HG03025 (cell line): ENCODE results near the gene CCDC167.

Source experiments
- ATAC-seq: cut with Tn5 transposase; IDR thresholded peaks from one replicate; pipeline ENCODE4 v1.9.1; 2021; ENCODE audit warnings: mild to moderate bottlenecking, moderate library complexity; ENCODE audit not compliant: unreplicated experiment, low FRiP score

Gene CCDC167

DNA sequence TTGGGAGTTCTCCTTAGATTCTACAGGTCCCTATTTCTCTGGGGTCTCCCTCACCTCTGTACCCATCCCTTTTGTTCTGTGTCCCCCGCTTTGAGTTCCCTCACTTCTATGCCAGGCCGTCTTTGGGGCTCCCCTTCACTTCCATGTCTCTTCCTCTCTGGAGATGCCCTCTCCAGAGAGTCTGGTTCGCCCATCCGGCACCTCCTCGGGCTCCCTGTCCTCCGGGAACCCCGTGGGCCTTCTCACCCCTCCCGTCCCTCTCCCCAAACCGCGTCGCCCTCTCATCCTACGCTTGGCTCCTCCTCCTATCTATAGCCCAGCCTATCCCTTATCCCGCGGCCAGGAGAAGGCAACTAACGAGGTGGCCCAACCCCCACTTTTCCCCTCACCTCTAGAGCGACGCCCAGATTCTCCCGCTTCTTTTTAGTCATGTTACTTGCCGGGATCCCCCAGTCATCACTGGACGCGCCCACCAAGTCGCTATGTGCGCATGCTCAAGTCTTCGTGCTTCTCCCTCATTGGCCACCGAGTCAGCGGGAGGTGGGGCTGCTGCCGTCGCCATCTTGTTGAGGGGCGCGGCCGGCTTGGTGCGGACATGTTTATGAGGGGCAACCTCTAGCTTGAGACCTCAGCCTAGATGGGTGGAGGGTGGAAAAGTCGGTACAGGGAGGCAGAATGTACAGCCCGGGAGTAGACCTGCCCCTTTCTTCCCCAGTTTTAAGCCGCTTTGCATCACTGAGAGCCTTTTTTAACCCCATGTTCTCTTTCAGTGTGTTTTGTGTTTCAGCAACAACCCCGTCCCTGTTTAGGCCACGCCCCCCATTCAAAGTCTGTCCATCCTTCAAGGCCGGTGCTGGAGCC, at the start of gene CCDC167:
Gene CCDC167 (minus strand): TSS at position 461 of the 861 bp plus-strand sequence. CDS start 30 bp downstream, at position 431.
- peak; percentile 74 for ATAC-seq

DNA sequence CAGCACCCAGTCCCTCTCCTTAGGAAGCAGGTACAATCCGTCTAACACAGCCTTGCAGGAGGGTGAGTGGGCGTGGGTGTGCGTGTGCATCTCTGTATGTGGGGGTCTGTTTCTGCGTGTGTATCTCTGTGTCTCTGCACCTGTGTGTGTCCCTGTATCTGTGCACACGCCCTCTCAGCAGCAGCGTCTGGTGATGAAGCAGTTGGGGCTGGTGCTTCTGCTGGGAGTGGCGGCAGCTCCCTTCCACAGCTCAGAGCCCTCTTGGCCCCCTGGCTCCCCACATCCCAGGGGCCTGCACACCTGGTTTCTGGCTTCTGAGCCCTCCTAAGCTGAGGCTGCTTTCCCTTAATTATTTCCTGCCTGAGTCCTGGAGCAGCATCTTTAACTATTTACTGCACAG, 49.5 kb upstream of the CCDC167 start:
- ATAC-seq: no peak

DNA sequence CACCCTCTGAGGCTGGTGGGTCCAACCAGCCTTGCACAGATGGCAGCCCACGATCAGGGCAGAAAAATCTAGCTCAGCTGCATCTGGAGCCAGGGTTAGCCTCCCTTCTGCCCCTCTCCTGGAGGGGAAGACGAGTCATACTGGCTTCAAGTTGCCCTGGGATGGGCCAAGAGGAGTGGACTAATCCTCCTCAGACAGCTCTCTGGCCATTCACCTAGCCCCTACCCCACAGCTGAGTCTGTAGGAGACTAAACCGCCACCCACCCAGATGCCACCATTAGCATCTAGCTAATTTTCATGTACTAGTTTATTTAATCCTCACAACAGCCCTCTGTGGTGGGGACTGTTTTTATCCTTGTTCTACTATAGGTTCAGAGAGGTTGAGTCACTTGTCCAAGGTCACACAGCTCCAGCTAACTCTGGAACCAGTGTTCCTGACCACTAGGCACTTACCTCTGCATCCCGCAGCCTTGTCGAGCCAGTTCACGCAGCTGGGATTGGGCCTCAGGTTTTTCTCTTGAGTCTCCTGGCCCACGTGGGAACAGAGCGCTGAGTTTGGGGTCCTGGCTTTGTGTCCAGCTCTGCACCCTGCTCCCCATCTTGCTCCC, 48.5 kb upstream of the CCDC167 start:
- no peak for ATAC-seq

DNA sequence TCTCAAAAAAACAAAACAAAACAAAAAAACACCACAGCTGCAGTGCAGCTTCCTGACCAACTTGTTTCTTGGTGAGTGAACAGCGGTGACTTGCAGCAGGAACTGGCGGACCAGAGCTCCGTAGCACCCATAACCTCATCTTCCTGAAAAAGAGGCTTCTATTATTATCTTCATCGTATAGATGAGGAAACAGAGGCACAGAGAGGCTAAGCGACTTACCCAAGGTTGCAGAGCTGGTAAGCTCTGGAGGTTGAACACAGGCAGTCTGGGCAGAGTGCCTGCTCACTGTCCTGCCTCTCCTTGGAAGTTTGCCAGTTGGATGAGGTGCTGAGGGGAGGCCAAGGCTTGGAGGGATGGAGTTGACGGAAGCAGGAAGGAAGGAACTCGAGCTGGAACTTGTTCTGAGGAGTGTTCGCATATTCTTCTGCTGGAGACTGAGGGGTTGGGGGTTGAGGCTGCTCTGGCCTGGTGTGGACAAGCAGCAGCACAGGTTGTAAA, 47.9 kb upstream of the CCDC167 start:
- no peak for ATAC-seq

DNA sequence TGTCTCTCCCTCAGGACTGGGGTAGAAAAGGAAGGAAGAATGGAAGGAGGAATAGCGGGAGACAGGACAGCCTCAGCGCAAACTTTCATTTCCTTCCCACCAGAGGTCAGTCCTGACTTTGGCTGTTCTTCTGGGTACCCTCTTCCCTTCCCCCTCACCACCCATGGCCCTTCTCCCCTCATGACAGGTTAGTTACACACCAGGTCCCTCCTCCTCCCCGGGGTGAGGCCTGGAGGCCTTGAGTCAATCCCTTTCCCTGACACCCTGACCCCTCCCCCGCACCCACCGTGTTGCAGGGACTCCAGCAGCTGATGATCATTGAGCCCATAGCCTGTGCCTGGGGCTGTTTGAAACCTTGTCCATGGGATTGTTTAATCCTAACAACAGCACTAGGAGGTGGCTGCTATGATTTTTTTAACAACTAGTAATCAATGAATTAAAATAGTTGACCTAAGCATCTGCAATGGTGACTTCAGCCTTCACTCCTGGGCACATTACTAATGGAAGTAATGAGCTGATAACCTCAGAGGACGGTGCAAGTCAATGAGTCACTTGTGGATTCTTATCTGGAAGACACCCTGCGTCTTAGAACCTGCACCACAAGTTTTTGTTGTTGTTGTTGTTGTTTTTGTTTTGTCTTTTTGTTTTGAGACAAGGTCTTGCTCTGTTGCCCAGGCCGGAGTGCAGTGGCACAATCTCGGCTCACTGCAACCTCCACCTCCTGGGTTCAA, 46.6 kb upstream of the CCDC167 start:
- no peak for ATAC-seq

DNA sequence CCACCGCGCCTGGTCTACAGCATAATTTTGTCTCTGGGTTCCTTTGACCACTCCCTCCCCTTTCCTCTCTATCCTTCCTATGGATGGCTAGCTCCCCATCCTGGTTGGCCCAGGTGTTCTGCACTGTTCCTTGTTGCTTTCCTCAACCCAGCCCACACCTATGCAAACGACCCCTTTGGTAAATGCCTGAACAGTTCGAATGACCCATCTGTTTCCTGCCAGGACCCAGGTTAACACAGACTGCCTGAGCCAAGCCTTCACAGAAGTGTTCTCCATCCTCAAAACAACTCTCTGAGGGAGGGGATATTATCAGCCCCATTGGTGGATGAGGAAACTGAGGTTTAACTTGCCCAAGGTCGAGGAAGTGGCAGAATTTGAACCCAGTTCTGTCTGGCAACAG, 44.8 kb upstream of the CCDC167 start:
- ATAC-seq: no peak

DNA sequence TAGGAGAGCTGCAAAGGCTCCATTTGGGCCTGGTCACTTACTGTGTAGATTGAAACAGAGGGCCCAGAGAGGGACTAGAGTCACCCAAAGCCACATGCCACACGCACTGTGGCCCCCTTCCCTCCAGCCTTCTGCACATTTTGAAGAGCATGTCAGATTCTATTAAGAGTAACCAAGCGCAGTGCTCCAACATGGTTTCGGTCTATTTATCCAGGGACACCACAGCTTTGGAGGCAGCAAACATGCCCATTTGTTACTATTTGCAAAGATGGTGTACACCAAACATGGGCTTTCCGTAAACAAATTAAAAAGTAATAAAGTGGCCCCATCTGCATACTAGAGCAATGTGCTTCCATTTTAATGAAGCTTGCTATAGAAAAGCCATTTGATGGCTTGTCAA, 43.7 kb upstream of the CCDC167 start:
- no peak for ATAC-seq

DNA sequence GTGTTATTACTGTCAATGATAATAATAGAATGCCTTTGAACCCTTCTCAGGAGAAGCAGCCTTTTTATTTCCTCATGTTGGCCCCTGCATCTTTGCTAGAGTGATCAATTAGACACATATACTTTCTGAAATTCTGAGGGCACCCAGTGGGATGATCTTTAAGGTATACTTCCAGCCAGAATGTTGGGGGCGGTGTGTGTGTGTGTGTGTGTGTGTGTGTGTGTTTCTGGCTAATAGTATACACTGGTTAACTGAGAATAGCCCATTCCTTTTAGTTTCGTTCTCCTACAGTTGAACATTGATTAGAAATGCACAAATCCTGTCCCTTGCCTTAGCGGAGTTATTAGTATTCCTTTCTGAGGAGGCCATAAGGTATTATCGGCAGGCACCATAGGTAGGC, 41.7 kb upstream of the CCDC167 start:
- no peak for ATAC-seq

DNA sequence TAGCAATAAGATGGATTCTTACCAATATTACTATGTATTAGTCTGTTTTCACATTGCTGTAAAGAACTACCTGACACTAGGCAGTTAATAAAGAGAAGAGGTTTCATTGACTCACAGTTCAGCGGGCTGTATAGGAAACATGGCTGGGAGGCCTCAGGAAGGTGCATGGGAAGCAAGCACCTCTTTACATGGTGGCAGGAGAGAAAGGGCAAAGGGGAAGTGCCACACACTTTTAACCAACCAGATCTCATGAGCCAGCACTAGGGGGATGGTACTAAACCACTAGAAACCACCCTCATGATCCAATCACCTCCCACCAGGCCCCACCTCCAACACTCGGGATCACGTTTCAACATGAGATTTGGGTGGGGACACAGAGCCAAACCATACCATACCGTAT, 40.7 kb upstream of the CCDC167 start:
- no peak for ATAC-seq

DNA sequence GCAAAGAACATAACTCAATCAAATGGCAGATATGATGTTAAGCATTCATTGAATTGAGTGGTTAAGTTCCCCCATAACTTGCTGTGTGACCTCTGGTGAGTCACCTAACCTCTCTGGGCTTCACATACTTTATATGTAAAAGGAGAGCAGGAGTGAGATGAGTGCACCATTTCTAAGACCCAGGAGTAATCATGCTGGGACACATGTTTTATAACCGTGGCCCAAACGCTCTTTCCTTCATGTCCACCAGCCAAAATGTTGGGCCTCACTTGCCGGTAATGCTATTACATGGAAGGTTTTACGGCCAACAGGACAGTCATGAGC, 40.3 kb upstream of the CCDC167 start:
- no peak for ATAC-seq

DNA sequence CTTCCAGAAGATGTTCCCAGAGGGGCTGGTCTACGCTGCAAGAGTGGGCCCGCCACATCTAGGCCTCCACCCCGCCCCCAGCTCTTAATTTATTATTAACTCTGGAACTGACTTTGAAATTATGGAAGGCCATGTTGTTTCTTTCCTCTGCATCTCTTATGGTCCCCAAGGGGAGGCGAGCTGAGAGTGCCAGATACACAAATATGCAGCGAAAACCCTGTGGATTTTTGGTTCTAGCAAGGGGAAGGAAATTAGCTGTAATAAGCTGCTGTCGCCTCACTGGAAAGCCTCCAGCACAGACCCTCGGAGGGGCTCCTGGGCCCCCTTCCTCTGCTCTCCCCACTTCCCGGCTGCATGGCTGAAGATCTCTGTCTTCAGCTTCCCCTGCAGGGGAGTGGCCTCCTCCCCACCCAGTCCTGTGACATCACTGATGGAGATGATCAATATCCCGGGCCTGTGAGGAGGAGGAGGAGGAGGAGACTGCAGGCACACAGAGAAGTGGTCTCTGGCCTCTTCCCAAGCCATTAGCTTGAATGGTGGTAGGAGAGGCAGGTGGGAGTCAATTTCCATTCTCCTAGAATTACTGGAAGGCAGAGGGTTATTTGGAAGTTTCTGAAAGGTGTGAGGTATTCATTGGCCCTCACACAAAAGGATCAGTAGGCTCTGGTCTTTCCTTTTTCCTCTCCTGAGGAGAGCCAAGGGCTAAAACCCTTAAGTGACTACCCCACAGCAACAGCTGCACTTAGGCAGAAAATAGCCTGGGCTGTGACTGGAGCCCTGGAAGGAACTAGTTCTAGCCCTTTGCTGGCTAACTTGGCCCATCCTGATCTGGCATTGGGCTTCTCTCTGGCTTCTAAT, 39.7 kb upstream of the CCDC167 start:
- no peak for ATAC-seq

DNA sequence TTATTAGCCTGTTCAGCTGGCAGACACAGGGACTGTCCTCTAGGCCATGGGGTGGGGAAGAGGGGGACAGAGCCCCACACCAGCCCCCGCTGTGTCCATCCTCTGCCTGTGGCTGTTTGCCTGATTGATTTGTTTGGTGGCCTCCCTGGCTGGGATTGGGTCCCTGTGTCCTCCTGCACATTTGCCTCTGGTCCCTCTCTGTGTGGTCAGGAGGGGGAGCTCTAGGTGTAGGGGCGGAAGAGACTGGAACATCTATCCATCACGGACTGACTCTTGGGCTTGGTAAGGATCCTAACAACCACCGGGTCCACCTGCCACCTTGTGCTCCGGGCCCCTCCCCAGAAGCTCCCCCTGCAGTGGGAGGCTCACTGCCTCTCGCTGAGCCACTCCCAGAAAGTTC, 38.4 kb upstream of the CCDC167 start:
- no peak for ATAC-seq

DNA sequence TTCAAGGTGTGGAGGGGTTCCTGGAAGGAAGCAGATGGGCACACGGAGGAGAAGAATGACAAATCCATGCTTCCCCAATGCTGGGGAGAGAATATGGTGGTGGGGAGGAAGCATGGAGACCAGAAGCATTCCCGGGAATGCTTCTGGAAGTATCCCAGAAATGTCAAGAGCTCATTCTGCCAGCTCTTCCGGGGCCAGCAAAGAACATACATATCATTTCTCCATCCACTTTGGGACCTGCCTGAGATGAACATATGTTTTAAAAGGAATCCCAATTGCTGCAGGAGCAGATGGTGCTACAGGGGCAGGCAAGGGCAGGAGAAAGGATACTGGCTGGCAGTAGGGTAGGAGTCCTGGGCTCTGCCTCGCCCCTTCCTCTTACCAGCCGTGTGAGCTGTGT, 37.9 kb upstream of the CCDC167 start:
- no peak for ATAC-seq

DNA sequence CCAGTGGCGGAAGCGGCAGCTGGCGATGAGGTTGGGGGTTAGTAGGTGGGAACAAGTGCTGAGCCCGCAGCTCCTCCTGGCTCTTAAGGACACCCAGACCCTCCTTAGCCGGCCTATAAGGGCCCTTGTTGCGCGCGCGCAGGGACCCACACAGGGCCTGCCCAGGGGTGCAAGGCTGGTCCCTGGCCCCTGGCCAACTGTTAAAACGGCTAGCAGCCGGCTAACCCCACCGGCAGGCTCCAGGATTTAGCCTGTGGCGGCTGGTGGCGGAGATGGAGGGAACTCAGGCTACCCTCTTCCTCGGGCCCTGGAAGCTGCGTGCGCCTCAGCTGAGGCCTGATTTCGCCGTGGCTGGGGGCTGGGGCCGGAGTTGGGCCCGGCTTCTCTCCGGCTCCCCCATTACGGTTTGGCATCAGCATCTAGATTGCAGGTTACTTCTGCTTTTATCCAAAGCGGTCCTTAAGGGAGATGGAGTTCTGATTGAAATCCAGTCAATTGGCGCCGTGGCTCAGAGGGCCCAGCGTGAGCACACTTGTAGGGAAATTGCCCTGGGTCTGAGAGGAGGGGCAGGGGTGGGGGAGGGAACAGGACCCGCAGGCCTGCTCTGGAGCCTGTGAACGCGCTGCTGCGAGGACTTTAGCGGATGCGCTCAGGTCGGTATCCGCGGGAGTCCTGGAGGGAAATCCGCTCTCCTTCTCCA, 36.9 kb upstream of the CCDC167 start:
- no peak for ATAC-seq

DNA sequence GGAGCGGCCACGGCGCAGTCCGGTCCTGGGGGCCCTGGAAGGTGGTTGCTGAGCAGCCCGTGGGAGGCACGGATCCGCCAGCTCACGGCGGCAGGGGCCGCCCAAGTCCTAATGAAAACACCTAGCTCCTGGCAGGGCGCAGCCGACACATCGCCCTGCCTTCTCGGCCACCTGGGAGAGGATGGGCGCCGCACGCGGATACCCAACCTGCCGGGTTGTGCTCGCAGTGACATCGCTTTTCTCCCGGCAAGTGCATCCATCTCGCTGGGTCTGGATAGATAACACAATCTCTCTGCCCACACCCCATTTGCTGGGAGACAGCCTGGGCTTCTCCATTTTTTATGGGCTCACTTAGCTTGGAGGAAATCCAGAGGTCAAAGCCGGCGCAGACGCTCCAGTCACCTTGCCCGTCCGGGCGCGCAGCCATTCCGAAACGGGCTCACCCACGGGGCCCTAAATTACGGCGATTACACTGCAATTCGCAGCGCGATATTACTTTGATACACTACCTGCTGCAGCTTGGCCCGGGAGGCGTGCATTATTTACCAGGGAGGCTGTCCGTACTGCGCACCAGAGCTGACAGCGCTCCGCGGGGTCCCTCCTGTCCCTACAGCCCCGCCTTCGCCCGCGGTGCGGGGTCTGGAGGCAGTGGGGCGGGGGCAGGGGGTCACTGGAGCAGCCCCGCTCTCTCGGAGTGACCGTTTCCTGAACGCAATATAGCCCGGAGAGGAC, 36.2 kb upstream of the CCDC167 start:
- no peak for ATAC-seq

DNA sequence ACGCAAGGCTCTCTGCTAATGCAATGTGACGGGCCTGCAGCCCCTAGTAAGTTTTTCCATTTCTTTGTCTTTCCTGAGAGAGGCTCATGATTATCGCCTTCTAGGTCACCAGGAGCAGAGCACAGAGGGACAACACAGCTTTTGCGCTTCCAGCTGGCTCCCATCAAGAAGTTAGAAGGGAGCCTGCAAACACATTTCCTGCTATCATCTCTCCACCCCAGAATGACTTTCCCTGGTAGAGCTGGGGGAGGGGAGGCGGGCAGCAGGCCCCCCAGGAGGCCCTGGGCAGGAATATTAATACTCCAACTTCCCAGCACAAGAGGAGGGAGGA, 35.7 kb upstream of the CCDC167 start:
- no peak for ATAC-seq

DNA sequence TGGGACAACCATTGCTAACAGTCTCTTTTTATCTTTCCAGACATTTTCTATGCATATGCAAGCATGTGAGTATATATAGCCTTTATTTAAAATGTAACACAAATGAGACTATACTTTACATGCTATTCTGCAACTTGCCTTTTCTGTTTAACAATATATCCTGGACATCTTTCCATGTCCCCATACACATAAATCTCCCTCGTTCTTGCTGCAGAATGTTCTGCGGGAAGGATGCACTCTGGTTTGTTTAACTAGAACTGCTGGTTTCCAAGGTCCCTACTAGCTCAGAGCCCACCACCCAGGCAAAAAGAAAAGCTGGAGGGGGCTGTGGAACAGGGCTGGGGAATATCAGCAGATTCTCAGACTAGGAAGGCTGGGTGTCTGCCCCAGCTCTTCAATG, 35.2 kb upstream of the CCDC167 start:
- no peak for ATAC-seq

DNA sequence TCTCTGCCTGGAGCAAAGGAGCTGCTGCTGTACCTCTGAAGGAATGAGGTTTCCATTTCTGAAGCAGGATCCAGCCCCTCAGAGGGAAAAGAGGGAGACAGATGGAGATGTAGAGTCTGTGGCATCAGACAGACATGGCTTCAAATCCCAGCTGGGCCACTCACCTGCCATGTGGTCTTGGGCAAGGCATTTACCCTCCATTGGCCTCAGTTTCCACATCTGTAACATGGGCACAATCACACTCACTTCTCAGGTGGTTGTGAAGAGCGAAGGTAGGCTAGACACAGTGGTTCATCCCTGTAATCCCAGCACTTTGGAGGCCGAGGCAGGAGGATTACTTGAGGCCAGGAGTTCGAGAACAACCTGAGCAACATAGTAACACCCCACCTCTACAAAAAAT, 32.4 kb upstream of the CCDC167 start:
- no peak for ATAC-seq

DNA sequence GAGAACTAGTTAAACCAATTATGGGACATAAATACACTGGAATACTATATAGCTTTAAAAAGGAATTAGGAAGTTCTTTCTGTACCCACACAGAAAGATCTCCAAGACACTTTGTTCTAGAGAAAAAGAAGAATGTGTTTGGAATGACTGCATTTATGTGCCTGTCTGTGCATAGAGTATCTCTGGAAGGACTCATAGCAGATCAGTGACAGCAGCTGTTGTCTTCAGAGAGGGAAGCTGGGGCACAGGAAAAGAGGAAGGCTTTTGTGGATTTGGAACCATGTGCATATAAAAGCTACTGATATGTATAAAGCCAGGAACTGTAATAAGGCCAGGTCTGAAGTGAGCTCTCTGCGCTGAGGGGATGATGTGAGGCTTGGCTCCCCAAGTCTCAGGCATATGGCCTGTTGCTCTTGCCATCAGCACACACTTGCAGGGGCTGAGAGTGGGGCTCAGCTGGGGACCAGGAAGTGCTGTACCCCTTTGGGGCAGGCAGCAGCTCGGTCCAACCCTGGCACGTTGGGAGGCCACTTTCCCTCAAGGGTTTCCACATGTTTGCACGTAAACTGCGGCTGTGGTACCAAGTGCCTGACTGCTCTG, 31.8 kb upstream of the CCDC167 start:
- no peak for ATAC-seq
